Mucosa of rectum (tissue), 2 donors: ENCODE measurements around the gene COMP.
"Not testable (repeated sequence)": the region's sequence is repeated elsewhere in the genome, so short reads cannot be mapped to it uniquely, and the experiment has no call there.

Experiments used
- H3K27ac ChIP-seq, 2 donors: one replicate each; pipeline ENCODE4 v1.7.0; 2013; ENCODE audit warnings: inconsistent platforms in 2 of 2, low read depth in 2 of 2, low read length in 2 of 2
- H3K27me3 ChIP-seq, 2 donors: one replicate each; pipeline ENCODE4 v1.7.0; 2013; ENCODE audit warnings: low read length in 2 of 2; ENCODE audit not compliant: control insufficient read depth in 2 of 2, insufficient read depth in 2 of 2
- H3K36me3 ChIP-seq, 2 donors: one replicate each; pipeline ENCODE4 v1.7.0; 2013; ENCODE audit warnings: low read length in 2 of 2; ENCODE audit not compliant: control insufficient read depth in 2 of 2, insufficient read depth in 2 of 2
- H3K4me1 ChIP-seq, 2 donors: one replicate each; pipeline ENCODE4 v1.7.0; 2013; ENCODE audit warnings: low read length in 2 of 2, mild to moderate bottlenecking in 1 of 2; ENCODE audit not compliant: control insufficient read depth in 2 of 2, insufficient read depth in 2 of 2
- H3K4me3 ChIP-seq, 2 donors: one replicate each; pipeline ENCODE4 v1.7.0; 2013; ENCODE audit warnings: low read length in 2 of 2
- H3K9ac ChIP-seq, 2 donors: one replicate each; pipeline ENCODE4 v1.7.0; 2013; ENCODE audit warnings: low read length in 2 of 2, low read depth in 1 of 2, mild to moderate bottlenecking in 1 of 2
- H3K9me3 ChIP-seq, 2 donors: one replicate each; pipeline ENCODE4 v1.7.0; 2013; ENCODE audit warnings: low read length in 2 of 2; ENCODE audit not compliant: control insufficient read depth in 2 of 2
- donor health status: healthy.
- donor health status: Normal muscosa, but diverticular disease.

The COMP gene

DNA sequence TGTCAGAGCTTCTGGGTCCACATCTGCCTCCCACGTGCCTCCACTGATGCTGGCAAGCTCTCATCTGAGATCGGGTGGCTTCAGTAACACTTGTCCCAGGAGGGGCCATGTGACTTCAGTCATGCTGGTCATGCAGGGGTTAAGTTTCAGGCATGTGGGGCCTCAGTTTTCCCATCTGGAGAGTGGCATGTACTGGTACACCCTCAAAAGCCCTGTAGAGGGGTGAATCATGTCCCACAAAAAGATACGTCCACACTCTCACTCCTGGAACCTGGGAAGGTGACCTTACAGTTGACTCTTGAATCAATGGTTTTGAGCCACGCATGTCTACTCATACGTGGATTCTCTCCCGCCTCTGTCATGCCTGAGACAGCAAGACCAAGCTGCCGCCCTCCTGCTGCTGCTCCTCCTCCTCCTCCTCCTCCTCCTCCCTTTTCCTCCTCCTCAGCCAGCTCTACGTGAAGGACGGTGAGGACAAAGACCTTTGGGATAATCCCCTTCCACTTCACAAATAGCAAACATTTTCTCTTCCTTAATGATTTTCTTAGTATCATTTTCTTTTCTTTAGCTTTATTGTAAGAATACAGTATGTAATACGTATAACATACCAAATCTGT, 53.7 kb downstream of the COMP start:
- no peaks in the 10 kb centered on the region for H3K9me3 ChIP-seq
- peaks cover 19 to 36% of the 10 kb centered on the region in 2 donors for H3K4me1 ChIP-seq

DNA sequence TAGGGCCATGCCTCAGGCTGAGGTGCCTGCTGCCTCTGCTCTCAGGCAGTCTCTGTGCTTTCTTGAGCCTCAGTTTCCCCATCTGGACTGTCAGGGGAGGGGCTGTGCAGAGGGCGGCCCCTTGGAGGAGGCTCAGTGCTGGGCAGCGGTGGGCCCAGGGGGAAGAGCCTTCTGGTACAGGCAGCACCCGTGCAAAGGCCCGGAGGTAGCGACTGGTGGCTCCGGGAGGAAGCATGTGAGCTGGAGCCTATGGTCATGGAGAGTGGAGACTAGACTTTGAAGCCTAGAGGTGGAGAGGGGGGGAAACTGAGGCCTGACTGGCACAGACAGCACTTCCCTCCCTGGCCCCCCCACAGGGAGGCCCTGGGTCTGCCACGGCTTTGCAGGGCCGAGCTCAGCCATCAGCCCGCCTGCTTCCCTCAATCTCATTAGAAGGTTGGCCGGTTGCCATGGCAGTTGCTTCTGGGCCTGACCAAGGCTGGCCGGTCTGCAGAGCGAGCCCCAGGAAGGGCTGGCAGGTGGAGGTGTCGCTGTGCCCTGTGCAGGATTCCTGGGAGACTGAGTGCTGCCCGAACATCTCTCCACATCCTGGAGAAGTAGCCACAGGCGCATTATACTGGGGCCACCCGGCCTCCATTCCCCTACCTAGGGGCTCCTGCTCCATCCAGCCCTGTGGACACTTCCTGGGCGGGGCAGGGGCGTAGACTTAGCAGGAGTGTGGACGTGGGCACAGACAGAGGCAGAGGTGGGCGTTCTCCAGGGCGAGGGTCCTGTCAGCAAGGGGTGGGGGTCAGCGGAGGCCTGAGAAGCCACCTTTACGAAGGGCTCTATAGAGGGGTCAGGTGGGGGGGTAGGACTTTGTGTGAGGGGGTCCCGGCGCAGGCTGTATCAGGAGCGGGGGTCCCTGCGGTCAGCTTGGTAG, 54.4 kb downstream of the COMP start:
- H3K27ac ChIP-seq, result no peak overlapping the region

More for the DNA sequence above, 53.7 kb downstream of the COMP start:
- Histone ChIP-seq H3K27ac (no peak overlapping the region), H3K27me3 (no peaks in the 10 kb centered on the region), H3K36me3 (no peaks in the 10 kb centered on the region), H3K9ac (no peak overlapping the region), H3K4me3 (no peak overlapping the region)

DNA sequence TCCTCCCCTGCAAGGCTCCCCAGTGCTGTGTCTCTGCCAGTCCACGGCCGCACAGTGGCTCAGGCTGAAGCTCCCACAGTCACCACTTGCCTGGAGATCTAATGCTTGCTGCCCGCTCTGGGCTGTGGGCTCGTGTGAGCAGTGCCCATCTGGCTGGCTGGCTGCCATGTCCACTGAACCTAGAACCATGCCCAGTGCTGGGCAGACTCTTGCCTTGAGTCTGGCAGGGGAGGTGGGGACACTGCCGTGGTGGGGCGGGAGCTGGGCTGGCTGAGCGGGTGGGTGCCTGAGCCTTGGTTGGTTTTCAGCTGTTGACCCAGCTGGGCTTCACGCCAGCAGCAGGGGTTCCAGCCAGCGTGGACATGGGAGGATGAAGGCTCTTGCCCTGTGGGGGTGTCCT, 55.4 kb downstream of the COMP start:
- Histone ChIP-seq H3K27ac (no peak overlapping the region), H3K4me3 (no peak overlapping the region), H3K9me3 (no peaks in the 10 kb centered on the region), H3K9ac (no peak overlapping the region), H3K27me3 (no peaks in the 10 kb centered on the region), H3K36me3 (no peaks in the 10 kb centered on the region), H3K4me1 (peaks cover 4 to 19% of the 10 kb centered on the region in 2 donors)

More for the DNA sequence above, 54.4 kb downstream of the COMP start:
- no peak overlapping the region for H3K9ac ChIP-seq
- H3K4me3 ChIP-seq, result no peak overlapping the region
- no peaks in the 10 kb centered on the region for H3K27me3 ChIP-seq
- H3K9me3 ChIP-seq, result no peaks in the 10 kb centered on the region
- H3K36me3 ChIP-seq, result no peaks in the 10 kb centered on the region
- H3K4me1 ChIP-seq, result peaks cover 12 to 28% of the 10 kb centered on the region in 2 donors

DNA sequence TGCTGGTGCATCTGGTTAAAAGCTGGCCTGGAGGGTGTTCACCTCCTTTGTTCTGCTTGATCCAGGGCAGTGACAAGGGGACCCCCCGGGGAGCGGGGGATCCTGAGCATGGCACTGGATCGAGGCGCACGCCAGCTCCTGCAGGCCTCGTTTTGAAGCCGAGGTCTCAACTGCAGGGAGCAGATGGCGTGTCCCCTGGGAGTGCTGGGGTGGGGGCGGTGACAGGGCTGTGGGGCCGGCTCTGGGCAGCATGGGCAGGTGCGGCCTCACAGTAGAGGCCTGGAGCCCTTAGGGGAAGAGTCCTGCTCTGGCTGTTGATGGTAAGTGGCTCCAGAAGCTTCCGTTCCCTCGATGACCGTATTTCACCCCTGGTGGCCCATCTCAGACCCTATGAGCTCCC, 55.8 kb downstream of the COMP start:
- Histone ChIP-seq H3K4me1 (peaks cover 3 to 16% of the 10 kb centered on the region in 2 donors), H3K36me3 (no peaks in the 10 kb centered on the region), H3K27me3 (no peaks in the 10 kb centered on the region), H3K4me3 (no peak overlapping the region), H3K9ac (no peak overlapping the region), H3K27ac (no peak overlapping the region), H3K9me3 (no peaks in the 10 kb centered on the region)

DNA sequence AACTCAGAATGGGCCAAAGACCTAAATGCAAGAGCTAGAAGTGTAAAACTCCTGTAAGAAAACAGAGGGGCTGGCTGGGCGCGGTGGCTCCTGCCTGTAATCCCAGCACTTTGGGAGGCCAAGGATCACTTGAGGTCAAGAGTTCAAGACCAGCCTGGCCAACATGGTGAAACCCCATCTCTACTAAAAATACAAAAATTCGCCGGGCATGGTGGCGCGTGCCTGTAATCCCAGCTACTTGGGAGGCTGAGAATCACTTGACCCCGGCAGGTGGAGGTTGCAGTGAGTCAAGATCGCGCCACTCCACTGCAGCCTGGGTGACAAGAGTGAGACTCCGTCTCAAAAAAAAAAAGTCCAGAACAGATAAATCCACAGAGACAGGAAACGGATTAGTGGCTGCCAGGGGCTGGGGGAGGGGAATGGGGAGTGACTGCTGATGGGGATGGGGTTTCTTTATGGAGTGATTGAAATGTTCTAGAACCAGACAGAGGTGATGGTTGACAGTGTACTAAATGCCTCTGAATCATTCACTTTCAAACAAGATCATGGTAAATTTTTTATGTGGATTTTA, 57.3 kb downstream of the COMP start:
- not testable (repeated sequence) for H3K9me3 ChIP-seq, H3K36me3 ChIP-seq, H3K27ac ChIP-seq, H3K27me3 ChIP-seq, H3K9ac ChIP-seq, H3K4me3 ChIP-seq
- H3K4me1 ChIP-seq, result peaks cover 0 to 13% of the 10 kb centered on the region in 2 donors

DNA sequence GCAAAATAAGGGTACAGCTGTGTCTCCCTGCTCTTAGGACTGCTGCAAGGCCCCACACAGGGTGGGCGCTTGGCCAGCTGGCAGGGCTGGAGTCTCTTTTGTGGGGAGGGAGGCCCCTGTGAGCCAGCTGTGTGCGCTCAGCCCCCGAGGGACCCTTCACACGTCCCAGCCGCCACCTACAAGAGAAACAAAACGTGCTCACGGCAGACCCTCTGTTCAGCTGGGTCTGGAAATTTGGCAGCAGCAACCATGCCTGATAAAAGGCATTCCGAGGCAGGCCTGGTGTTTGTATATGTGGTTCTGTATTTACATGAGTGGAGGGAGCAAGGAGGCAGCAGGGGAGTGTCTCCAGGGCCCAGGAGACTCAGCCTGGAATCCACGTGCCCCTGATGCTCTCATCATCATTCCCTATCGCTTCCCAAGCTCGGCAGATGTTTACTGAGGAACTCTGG, 57.9 kb downstream of the COMP start:
- H3K9ac ChIP-seq, result no peak overlapping the region
- H3K27me3 ChIP-seq, result no peaks in the 10 kb centered on the region
- H3K27ac ChIP-seq, result no peak overlapping the region
- no peak overlapping the region for H3K4me3 ChIP-seq
- no peaks in the 10 kb centered on the region for H3K9me3 ChIP-seq
- H3K36me3 ChIP-seq, result no peaks in the 10 kb centered on the region
- H3K4me1 ChIP-seq, result peaks cover 0 to 11% of the 10 kb centered on the region in 2 donors
